Muscle layer of colon (tissue), 2 donors: ENCODE data around the gene MED9.

Experiments
- H3K27ac ChIP-seq: one replicate; pipeline ENCODE4 v1.7.0; 2013; ENCODE audit warnings: low read depth, mild to moderate bottlenecking, low read length, moderate library complexity
- H3K27me3 ChIP-seq, 2 donors: one replicate each; pipeline ENCODE4 v1.7.0; 2013; ENCODE audit warnings: low read length in 2 of 2, mild to moderate bottlenecking in 2 of 2; ENCODE audit not compliant: insufficient read depth in 2 of 2, control insufficient read depth in 1 of 2
- H3K36me3 ChIP-seq: one replicate; pipeline ENCODE4 v1.7.0; 2013; ENCODE audit warnings: mild to moderate bottlenecking, low read length; ENCODE audit not compliant: insufficient read depth
- H3K4me1 ChIP-seq: one replicate; pipeline ENCODE4 v1.7.0; 2013; ENCODE audit warnings: mild to moderate bottlenecking, low read length; ENCODE audit not compliant: insufficient read depth
- H3K4me3 ChIP-seq, 2 donors: one replicate each; pipeline ENCODE4 v1.7.0; 2013; ENCODE audit warnings: low read length in 2 of 2, low read depth in 1 of 2, mild to moderate bottlenecking in 1 of 2, moderate library complexity in 1 of 2
- H3K9ac ChIP-seq: one replicate; pipeline ENCODE4 v1.7.0; 2013; ENCODE audit warnings: low read length
- H3K9me3 ChIP-seq: one replicate; pipeline ENCODE4 v1.7.0; 2013; ENCODE audit warnings: mild to moderate bottlenecking, low read length
- donor health status: abdominal sarcoma.
- donor health status: Adenocarcinoma of cecum.

Gene MED9

DNA sequence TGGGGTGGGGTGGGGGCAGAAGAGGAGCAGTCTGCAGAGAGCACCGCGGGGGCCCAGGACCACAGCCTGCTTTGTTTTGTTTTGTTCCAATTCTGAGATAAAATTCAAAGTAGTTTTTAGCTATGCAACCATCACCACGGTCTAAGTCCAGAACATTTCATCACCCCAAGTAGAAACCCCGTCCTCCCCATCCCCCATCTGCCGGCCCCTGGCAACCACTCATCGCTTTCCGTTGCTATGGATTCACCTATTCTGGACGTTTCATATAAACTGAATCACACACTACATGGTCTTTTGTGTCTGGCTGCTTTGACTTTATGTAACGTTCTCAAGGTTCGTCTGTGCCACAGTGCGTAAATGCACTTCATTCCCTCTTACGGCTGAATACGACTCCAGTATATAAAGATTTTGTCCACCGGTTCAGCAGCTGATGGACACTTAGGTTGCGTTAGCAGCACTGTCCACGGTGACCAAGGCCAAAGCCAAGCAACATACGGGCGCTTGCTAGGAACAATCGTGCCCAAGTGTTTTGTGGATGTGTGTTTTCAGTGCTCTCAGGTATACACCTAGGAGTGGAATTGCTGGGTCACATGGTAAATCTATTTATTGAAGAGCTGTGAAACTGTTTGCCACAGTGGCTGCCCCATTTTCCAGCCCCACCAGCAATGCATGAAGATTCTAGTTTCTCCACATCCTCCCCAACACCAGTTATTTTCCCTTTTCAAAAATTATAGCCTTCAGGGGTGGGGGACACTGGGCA, 47.1 kb downstream of the MED9 start:
- peaks cover 5% of the 10 kb centered on the region for H3K4me1 ChIP-seq
- no peak overlapping the region for H3K27ac ChIP-seq

GRCh38 chr17:17525311-17525710, 48.5 kb downstream of the MED9 start:
- Histone ChIP-seq H3K27me3 (no peaks in the 10 kb centered on the region), H3K4me1 (peaks cover 5% of the 10 kb centered on the region), H3K27ac (no peak overlapping the region), H3K9me3 (no peaks in the 10 kb centered on the region), H3K4me3 (no peak overlapping the region), H3K36me3 (no peaks in the 10 kb centered on the region), H3K9ac (no peak overlapping the region)

More for the DNA sequence above, 47.1 kb downstream of the MED9 start:
- Histone ChIP-seq H3K27me3 (no peaks in the 10 kb centered on the region), H3K9me3 (no peaks in the 10 kb centered on the region), H3K4me3 (no peak overlapping the region), H3K9ac (no peak overlapping the region), H3K36me3 (no peaks in the 10 kb centered on the region)

DNA sequence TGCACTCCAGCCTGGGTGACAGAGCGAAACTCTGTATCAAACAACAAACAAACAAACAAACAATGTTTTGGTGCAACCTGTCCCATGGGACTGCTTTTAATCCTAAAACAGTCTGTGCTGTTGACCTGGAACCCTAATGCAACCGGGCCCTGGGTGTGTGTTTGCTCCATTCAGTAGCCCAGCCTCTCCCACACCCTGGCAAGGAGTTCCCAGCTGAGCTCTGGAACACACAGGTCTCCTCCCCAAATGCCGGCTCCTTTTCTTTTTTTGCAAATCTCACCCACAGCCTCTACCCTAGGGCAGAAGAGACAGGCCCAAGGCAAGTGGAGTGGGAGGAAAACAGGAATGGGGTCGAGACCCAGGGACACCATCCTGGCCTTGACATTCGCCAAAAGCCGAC, 49.2 kb downstream of the MED9 start:
- no peaks in the 10 kb centered on the region for H3K36me3 ChIP-seq
- H3K4me3 ChIP-seq: no peak overlapping the region
- no peak overlapping the region for H3K9ac ChIP-seq
- H3K27ac ChIP-seq: no peak overlapping the region
- H3K4me1 ChIP-seq: peaks cover 5% of the 10 kb centered on the region
- H3K27me3 ChIP-seq: no peaks in the 10 kb centered on the region
- no peaks in the 10 kb centered on the region for H3K9me3 ChIP-seq

- Histone ChIP-seq H3K4me3 (no peak overlapping the region), H3K36me3 (no peaks in the 10 kb centered on the region), H3K27me3 (no peaks in the 10 kb centered on the region), H3K4me1 (peaks cover 5% of the 10 kb centered on the region), H3K9ac (no peak overlapping the region), H3K9me3 (no peaks in the 10 kb centered on the region), H3K27ac (no peak overlapping the region)
These were observed 49.6 kb downstream of the MED9 start for GRCh38 chr17:17526369-17526768.

DNA sequence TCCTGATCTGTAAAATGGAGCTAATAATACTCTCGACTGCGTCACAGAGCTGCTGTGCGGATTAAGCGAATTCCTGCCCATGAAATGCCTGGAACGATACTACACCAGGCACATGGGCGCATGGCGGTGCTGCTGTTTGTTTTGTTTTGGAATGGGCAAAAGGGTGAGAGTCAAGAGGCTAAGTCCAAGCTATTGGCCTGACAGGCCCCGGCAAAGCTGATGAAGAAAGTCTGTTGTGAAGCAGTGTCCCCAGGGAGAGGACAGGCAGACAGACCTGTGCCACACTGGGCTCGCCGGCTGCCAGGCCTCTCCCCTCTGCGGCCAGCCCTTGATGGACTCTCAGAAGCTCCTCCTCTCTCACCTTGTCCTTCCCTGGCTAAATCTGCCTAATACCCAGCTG, 50.7 kb downstream of the MED9 start:
- no peaks in the 10 kb centered on the region for H3K27me3 ChIP-seq
- H3K4me1 ChIP-seq: peaks cover 5% of the 10 kb centered on the region
- no peak overlapping the region for H3K27ac ChIP-seq
- H3K9ac ChIP-seq: no peak overlapping the region
- no peaks in the 10 kb centered on the region for H3K36me3 ChIP-seq
- no peak overlapping the region for H3K4me3 ChIP-seq
- no peaks in the 10 kb centered on the region for H3K9me3 ChIP-seq

DNA sequence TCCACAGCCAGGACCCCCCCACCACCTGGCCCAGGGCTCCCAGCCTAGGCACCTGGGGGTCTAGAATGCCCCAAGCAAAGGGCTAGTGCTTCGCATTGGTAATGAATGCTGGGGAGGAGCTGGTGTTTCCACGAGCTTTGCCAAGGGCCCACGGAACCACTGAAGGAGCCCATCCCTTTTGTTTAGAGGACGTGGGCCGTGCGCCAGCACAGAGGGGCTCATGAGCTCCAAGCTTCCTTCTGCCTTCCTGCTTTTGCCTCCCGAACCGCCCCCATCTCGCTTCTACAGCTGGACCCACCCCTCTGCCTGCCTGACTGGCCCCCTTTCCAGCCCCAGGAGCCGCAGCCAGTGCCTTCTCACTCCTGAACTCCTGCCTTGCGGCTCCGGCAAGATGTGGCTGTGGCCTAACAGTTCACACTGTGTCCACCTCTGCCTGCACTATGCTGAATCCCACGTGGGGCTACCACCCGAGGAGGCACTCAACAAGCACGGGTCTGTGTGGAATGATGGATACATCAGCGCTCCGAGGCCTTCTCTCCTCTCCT, 51.2 kb downstream of the MED9 start:
- Histone ChIP-seq H3K27me3 (no peaks in the 10 kb centered on the region), H3K9ac (no peak overlapping the region), H3K4me3 (no peak overlapping the region), H3K4me1 (peaks cover 5% of the 10 kb centered on the region), H3K27ac (no peak overlapping the region), H3K36me3 (no peaks in the 10 kb centered on the region), H3K9me3 (no peaks in the 10 kb centered on the region)

DNA sequence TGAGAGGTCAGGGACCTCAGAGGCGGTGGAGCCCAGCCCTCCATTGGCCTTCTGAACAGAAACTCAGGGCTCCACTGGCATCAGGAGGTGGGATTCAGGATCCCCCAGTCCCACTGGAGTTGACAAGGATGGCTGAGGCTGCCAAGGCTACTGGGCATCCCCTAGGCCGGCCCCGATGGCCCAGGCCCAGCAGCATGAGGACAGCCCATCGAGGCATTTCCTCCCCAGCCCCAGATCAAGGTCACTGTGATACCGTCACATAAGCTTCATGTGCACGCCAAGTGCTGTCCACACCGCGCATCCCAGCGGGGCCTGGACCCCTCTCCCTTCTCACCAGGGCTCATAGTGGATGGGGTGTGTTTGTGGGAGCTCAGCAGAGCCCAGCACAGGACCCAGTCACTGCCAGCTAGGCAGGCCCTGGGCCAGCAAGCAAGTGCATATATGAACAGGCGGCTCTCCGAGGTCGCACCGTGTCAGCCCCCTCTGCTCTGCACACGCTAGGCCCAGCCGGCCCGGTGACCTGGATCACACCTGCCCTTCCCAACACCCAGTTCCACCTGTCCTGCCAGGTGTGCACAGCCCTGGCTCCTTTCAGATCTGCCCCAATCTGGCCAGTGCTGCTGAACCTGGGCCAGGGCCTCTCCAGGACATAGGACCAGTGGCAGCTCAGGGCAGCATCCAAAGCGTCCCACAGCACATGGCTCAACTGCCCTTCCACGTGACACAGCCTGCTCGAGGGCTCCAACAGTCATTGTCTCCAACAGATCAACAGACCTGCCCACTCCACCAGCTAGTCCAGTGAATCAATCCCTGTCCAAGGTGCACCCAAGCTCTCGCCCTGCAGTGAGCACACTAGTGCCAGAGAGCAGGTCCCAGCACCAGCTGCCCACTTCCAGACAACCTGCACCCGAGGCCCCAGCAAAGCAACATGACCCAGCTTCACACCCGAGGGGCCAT, 52.2 kb downstream of the MED9 start:
- H3K27me3 ChIP-seq: no peaks in the 10 kb centered on the region
- no peak overlapping the region for H3K27ac ChIP-seq
- peaks cover 5% of the 10 kb centered on the region for H3K4me1 ChIP-seq
- H3K9ac ChIP-seq: no peak overlapping the region
- H3K36me3 ChIP-seq: no peaks in the 10 kb centered on the region
- no peaks in the 10 kb centered on the region for H3K9me3 ChIP-seq
- H3K4me3 ChIP-seq: no peak overlapping the region

- H3K4me1 ChIP-seq: peaks cover 7% of the 10 kb centered on the region
- H3K9ac ChIP-seq: no peak overlapping the region
- no peaks in the 10 kb centered on the region for H3K36me3 ChIP-seq
- no peak overlapping the region for H3K27ac ChIP-seq
- no peak overlapping the region for H3K4me3 ChIP-seq
- no peaks in the 10 kb centered on the region for H3K27me3 ChIP-seq
- no peaks in the 10 kb centered on the region for H3K9me3 ChIP-seq
These were observed 54.4 kb downstream of the MED9 start for GRCh38 chr17:17531156-17531555.

GRCh38 chr17:17532991-17533390, 56.2 kb downstream of the MED9 start:
- Histone ChIP-seq H3K36me3 (no peaks in the 10 kb centered on the region), H3K27ac (no peak overlapping the region), H3K9ac (no peak overlapping the region), H3K9me3 (no peaks in the 10 kb centered on the region), H3K27me3 (no peaks in the 10 kb centered on the region), H3K4me3 (no peak overlapping the region), H3K4me1 (peaks cover 6% of the 10 kb centered on the region)

DNA sequence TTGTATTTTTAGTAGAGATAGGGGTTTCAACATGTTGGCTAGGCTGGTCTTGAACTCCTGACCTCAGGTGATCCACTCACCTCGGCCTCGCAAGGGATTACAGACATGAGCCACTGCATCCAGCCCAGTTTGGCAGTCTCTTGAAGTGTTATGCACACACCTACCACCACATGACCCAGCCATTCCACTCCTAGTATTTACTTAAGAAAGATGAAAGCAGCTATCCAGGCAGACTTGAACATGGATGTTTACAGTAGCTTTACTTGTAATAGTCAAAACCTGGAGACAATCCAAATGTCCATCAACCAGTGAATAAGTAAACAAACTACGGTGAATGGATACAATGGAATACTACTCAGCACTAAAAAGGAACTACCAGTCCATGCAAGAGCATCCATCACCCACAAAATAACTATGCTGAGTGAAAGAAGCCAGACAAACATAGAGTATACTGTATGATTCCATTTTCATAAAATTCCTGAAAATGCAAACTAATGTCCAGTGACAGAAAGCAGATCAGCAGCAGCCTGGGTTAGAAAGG, 57.2 kb downstream of the MED9 start:
- Histone ChIP-seq H3K4me1 (peaks cover 6% of the 10 kb centered on the region), H3K27me3 (no peaks in the 10 kb centered on the region), H3K9ac (no peak overlapping the region), H3K4me3 (no peak overlapping the region), H3K36me3 (no peaks in the 10 kb centered on the region), H3K9me3 (no peaks in the 10 kb centered on the region), H3K27ac (no peak overlapping the region)

DNA sequence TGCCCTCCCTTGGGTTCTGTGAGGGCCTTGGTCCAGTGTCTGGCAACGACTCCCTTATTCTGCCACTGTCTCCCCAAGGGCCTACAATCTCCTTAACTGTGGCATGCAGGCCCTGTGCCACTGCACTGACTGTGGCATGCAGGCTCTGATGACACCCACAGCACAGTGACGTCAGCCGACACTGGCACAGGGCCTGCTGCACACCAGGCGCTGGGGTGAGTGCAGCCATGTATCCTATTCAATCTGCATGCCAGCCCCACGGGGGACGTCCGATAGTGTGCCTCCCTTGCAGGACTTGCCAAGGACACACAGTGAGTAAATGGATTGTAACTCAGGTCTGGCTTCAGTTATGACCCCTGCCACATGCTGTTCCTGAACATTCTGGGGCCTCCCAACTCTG, 59.2 kb downstream of the MED9 start:
- H3K9ac ChIP-seq: no peak overlapping the region
- H3K36me3 ChIP-seq: no peaks in the 10 kb centered on the region
- H3K4me3 ChIP-seq: no peak overlapping the region
- peaks cover 6% of the 10 kb centered on the region for H3K4me1 ChIP-seq
- H3K9me3 ChIP-seq: no peaks in the 10 kb centered on the region
- peak overlapping the region; percentile 34 for H3K27ac ChIP-seq
- H3K27me3 ChIP-seq: no peaks in the 10 kb centered on the region
